GM12878 (cell line): ENCODE measurements around the gene SUCNR1. TPM values are rescaled to one million over a fixed set of nuclear protein-coding genes. Genes with fewer than 3 reads are reported as not detected.
A peak's percentile ranks its signal among the peaks of the same experiment; 100 is the strongest.

Source experiments
- ATAC-seq: fragments of 200-7000 bp; cut with Tn5 transposase; 3 replicates; pipeline ENCODE4 v1.9.1; 2020; ENCODE audit warnings: mild to moderate bottlenecking, moderate library complexity
- Bru-seq: library from RNA; stranded (reverse); fragments of 400-500 nt; gene quantifications from one replicate; lab custom pipeline; 2021; lab: Mats Ljungman, UMichigan
- BruChase-seq, 2 experiments: library from RNA; stranded (reverse); fragments of 400-500 nt; gene quantifications; one replicate each; lab custom pipeline; 2021; lab: Mats Ljungman, UMichigan
- BruUV-seq: library from RNA; stranded (reverse); fragments of 400-500 nt; replicated peaks from 2 replicates; lab custom pipeline; 2021; lab: Mats Ljungman, UMichigan
- CTCF ChIA-PET: fragments of 300-600 bp; sonication (Branson Sonifier 250); formaldehyde crosslinking; extraction: SDS; loops from one replicate; lab custom pipeline; 2021; ENCODE audit warnings: inconsistent platforms; lab: Yijun Ruan, JAX
- POLR2A ChIA-PET: fragments of 350-600 bp; formaldehyde crosslinking; extraction: SDS; loops from one replicate; lab custom pipeline; 2021; ENCODE audit warnings: inconsistent platforms; lab: Charles Lee
- RAD21 ChIA-PET: fragments of 300-600 bp; sonication (Branson Sonifier 250); formaldehyde crosslinking; loops from one replicate; lab custom pipeline; 2023; ENCODE audit warnings: antibody characterized with exemption; ENCODE audit not compliant: unreplicated experiment; lab: Charles Lee
- SMC1A ChIA-PET: fragments of 300-600 bp; sonication (Branson Sonifier 250); formaldehyde crosslinking; loops from one replicate; lab custom pipeline; 2023; ENCODE audit not compliant: unreplicated experiment, uncharacterized antibody; lab: Charles Lee
- DNase-seq: peaks from one replicate; pipeline ENCODE4 v3.0.0-alpha.2; 2011; ENCODE audit warnings: low read depth, low spot score
- FAIRE-seq: peaks from 3 replicates; lab custom pipeline; 2011; peaks lifted over from hg19 to GRCh38; lab: Jason Lieb, UNC
- H2AFZ ChIP-seq: 2 replicates; pipeline ENCODE4 v1.6.0; 2011; ENCODE audit warnings: low read depth, low read length, control low read depth; ENCODE audit not compliant: control insufficient read depth
- H3K27ac ChIP-seq: 2 replicates; pipeline ENCODE4 v1.5.1; 2011; ENCODE audit warnings: control low read depth; ENCODE audit not compliant: control insufficient read depth, insufficient read depth
- H3K27me3 ChIP-seq, 2 experiments: replicated peaks in 1 of 2; 2 replicates each; pipeline versions ENCODE4 v1.6.0 to v1.6.1; 2011; ENCODE audit warnings: low read length in 1 of 2; ENCODE audit not compliant: control insufficient read depth in 2 of 2, insufficient read depth in 2 of 2
- H3K36me3 ChIP-seq, 2 experiments: 2 replicates each; pipeline ENCODE4 v1.5.1; 2011; ENCODE audit warnings: low read length in 1 of 2; ENCODE audit not compliant: control insufficient read depth in 2 of 2, insufficient read depth in 2 of 2
- H3K4me1 ChIP-seq: 2 replicates; pipeline ENCODE4 v1.6.1; 2011; ENCODE audit warnings: mild to moderate bottlenecking, low read length, moderate library complexity, mixed read lengths; ENCODE audit not compliant: control insufficient read depth, insufficient read depth
- H3K4me2 ChIP-seq: 2 replicates; pipeline ENCODE4 v1.6.0; 2011; ENCODE audit warnings: control low read depth; ENCODE audit not compliant: control insufficient read depth, insufficient read depth
- H3K4me3 ChIP-seq: fragments of 200-600 bp; sonication (generic); 2 replicates; pipeline ENCODE4 v1.5.1; 2016
- H3K79me2 ChIP-seq: 2 replicates; pipeline ENCODE4 v1.6.0; 2011; ENCODE audit warnings: low read length; ENCODE audit not compliant: control insufficient read depth, insufficient read depth
- H3K9ac ChIP-seq: 2 replicates; pipeline ENCODE4 v1.8.0; 2011; ENCODE audit warnings: low read length, control low read depth, mixed read lengths; ENCODE audit not compliant: control insufficient read depth, insufficient read depth
- H3K9me3 ChIP-seq: replicated peaks from 3 replicates; pipeline ENCODE4 v1.5.1; 2011; ENCODE audit warnings: mild to moderate bottlenecking, low read length; ENCODE audit not compliant: control insufficient read depth, insufficient read depth
- H4K20me1 ChIP-seq: 2 replicates; pipeline ENCODE4 v1.6.0; 2011; ENCODE audit not compliant: control insufficient read depth, insufficient read depth
- BRCA1 ChIP-seq: IDR thresholded peaks from 2 replicates; pipeline ENCODE4 v1.6.1; 2011; ENCODE audit warnings: low read depth, low read length, improper control_type of control experiment
- CEBPB ChIP-seq, 2 experiments: fragments of 150-350 bp in 1 of 2; IDR thresholded peaks; 2 replicates each; pipeline ENCODE4 v1.6.1; 2012 to 2014; ENCODE audit warnings: low read depth in 2 of 2, low read length in 2 of 2, borderline replicate concordance in 1 of 2, inconsistent platforms in 1 of 2
- KAT2A ChIP-seq: conservative IDR thresholded peaks from 2 replicates; pipeline ENCODE4 v1.6.1; 2011; ENCODE audit warnings: low read depth, low read length; ENCODE audit not compliant: control insufficient read depth
- LARP7 ChIP-seq: fragments of 450-650 bp; IDR thresholded peaks from 2 replicates; pipeline ENCODE4 v1.6.1; 2017; ENCODE audit warnings: mild to moderate bottlenecking
- RAD51 ChIP-seq: fragments of 450-650 bp; IDR thresholded peaks from 2 replicates; pipeline ENCODE4 v1.6.1; 2016; ENCODE audit warnings: moderate library complexity, mild to moderate bottlenecking, inconsistent platforms
- RELA ChIP-seq: fragments of 450-650 bp; IDR thresholded peaks from 2 replicates; pipeline ENCODE4 v1.8.0; 2014; ENCODE audit warnings: borderline replicate concordance; ENCODE audit not compliant: partially characterized antibody
- SIX5 ChIP-seq: IDR thresholded peaks from 2 replicates; pipeline ENCODE4 v1.6.1; 2011; ENCODE audit warnings: mild to moderate bottlenecking, low read depth, low read length, moderate library complexity; ENCODE audit not compliant: severe bottlenecking
- STAT1 ChIP-seq: fragments of 450-650 bp; conservative IDR thresholded peaks from 2 replicates; pipeline ENCODE4 v1.6.1; 2014; ENCODE audit warnings: antibody characterized with exemption, mild to moderate bottlenecking
- SUPT20H ChIP-seq: IDR thresholded peaks from 2 replicates; pipeline ENCODE4 v1.6.1; 2011; ENCODE audit warnings: low read depth, mild to moderate bottlenecking, low read length, moderate library complexity, borderline replicate concordance; ENCODE audit not compliant: control insufficient read depth
- ZNF207 ChIP-seq: fragments of 450-650 bp; IDR thresholded peaks from 2 replicates; pipeline ENCODE4 v1.6.1; 2014; ENCODE audit warnings: antibody characterized with exemption, mild to moderate bottlenecking, borderline replicate concordance
- in situ Hi-C: fragments of 300-500 bp; cut with MboI; formaldehyde crosslinking; loops from 9 replicates; pipeline ENCODE4 v1.14.3; 2018; ENCODE audit warnings: mixed read lengths
- intact Hi-C: fragments of 100-400 bp; cut with micrococcal nuclease; formaldehyde crosslinking; loops from one replicate; pipeline ENCODE4 v1.14.2; 2022; ENCODE audit not compliant: unreplicated experiment
- long read RNA-seq, 2 experiments: library from polyadenylated mRNA; unstranded; transcript quantifications; one replicate each; pipeline ENCODE4 v2.0.0, GENCODE V29; 2019 to 2020
- polyA minus RNA-seq, 3 experiments: library from RNA; depleted of rRNA, polyadenylated mRNA; stranded (reverse); fragments of >200 nt; gene quantifications; 2 replicates each; pipeline ENCODE4 v1.2.3, GENCODE V29; 2011
- polyA plus RNA-seq, 11 experiments: library from polyadenylated mRNA; depleted of rRNA in 4 of 11; unstranded in 6 of 11; stranded (reverse) in 5 of 11; fragments of >200 nt; fragmentation: Nextera tagmentation in 4 of 11; fragmentation: Illumina TruSeq in 1 of 11; extraction: Ambion mirVana in 4 of 11; extraction: Trizol in 1 of 11; gene quantifications; 1 replicate in 1 of 11; 2 replicates in 10 of 11; pipeline versions ENCODE4 v1.2.1 to v1.2.3, GENCODE V29; 2011 to 2016; ENCODE audit warnings: inconsistent platforms in 2 of 11, missing spikeins in 2 of 11, low read depth in 1 of 11
- total RNA-seq, 4 experiments: library from RNA; depleted of rRNA in 3 of 4; stranded (reverse); fragments of >200 nt in 3 of 4; fragmentation: Illumina TruSeq in 1 of 4; extraction: Trizol in 1 of 4; gene quantifications; 2 replicates each; pipeline versions ENCODE4 v1.2.1 to v1.2.3, GENCODE V29; 2013 to 2021
- TF ChIP-seq, protein P1 (sequence below): fragments of 450-650 bp; conservative IDR thresholded peaks from 2 replicates; pipeline ENCODE4 v1.6.1; 2017; ENCODE audit warnings: mild to moderate bottlenecking, moderate library complexity
- TF ChIP-seq, protein P2 (sequence below): IDR thresholded peaks from 2 replicates; pipeline ENCODE4 v1.6.1; 2011; ENCODE audit warnings: low read depth, low read length, improper control_type of control experiment, borderline replicate concordance
- TF ChIP-seq, protein P3 (sequence below): IDR thresholded peaks from 2 replicates; pipeline ENCODE4 v1.6.1; 2011; ENCODE audit warnings: borderline replicate concordance, low read depth, mild to moderate bottlenecking, moderate library complexity, mixed read lengths, low read length; ENCODE audit not compliant: insufficient read depth; ENCODE audit errors: extremely low read length
- TF ChIP-seq, protein P4 (sequence below): fragments of 450-650 bp; IDR thresholded peaks from 2 replicates; pipeline ENCODE4 v1.6.1; 2014; ENCODE audit warnings: mild to moderate bottlenecking

Gene SUCNR1, protein sequence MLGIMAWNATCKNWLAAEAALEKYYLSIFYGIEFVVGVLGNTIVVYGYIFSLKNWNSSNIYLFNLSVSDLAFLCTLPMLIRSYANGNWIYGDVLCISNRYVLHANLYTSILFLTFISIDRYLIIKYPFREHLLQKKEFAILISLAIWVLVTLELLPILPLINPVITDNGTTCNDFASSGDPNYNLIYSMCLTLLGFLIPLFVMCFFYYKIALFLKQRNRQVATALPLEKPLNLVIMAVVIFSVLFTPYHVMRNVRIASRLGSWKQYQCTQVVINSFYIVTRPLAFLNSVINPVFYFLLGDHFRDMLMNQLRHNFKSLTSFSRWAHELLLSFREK
- total RNA-seq (2013; cell fraction: nucleolus; rRNA removed): not detected in 2 replicates
- total RNA-seq (2014; rRNA removed) (0.06 and 0.16 TPM in 2 replicates), total RNA-seq (2014; rRNA removed; fragmentation: Illumina TruSeq; extraction: Trizol) (0.09 TPM in 2 replicates), total RNA-seq (2021) (0.08 TPM in 1 of 2 replicates, not detected in the other), polyA plus RNA-seq (2011; rRNA removed) (0.07 and 0.11 TPM in 2 replicates), polyA plus RNA-seq (2014; fragmentation: Illumina TruSeq; extraction: Trizol) (0.05 and 0.12 TPM in 2 replicates), polyA plus RNA-seq (2014; fragmentation: Nextera tagmentation; extraction: Ambion mirVana) (under 1 TPM in 1 of 2 experiments, not detected in 1; 0.05 TPM), polyA plus RNA-seq (2014; rRNA removed) (0.03 and 0.09 TPM in 2 replicates), polyA plus RNA-seq (2016; fragmentation: Nextera tagmentation; extraction: Ambion mirVana) (not detected), polyA minus RNA-seq (2011; rRNA and poly(A)+ RNA removed) (not detected in 2 replicates), Bru-seq, nascent RNA (percentile 27 among the genes with signal in this experiment), BruChase-seq, experiment 1, labeled RNA remaining after a 6-hour chase (percentile 12 among the genes with signal in this experiment), BruChase-seq, experiment 2, labeled RNA remaining after a 2-hour chase (percentile 22 among the genes with signal in this experiment)
- polyA plus RNA-seq (2011; ENCODE audit: low read depth): not detected
- polyA plus RNA-seq (2011; cell fraction: cytosol; rRNA removed): 0.02 and 0.03 TPM in 2 replicates
- polyA plus RNA-seq (2011; cell fraction: nucleus; rRNA removed): 0.06 TPM in 1 of 2 replicates, not detected in the other
- not detected in 2 replicates for polyA plus RNA-seq (2012)
- not detected in 2 replicates for polyA minus RNA-seq (2011; cell fraction: cytosol; rRNA and poly(A)+ RNA removed)
- 0.12 TPM in 1 of 2 replicates, not detected in the other for polyA minus RNA-seq (2011; cell fraction: nucleus; rRNA and poly(A)+ RNA removed)
- long read RNA-seq, experiment 1: 0 reads
- long read RNA-seq, experiment 2: 0 reads

DNA sequence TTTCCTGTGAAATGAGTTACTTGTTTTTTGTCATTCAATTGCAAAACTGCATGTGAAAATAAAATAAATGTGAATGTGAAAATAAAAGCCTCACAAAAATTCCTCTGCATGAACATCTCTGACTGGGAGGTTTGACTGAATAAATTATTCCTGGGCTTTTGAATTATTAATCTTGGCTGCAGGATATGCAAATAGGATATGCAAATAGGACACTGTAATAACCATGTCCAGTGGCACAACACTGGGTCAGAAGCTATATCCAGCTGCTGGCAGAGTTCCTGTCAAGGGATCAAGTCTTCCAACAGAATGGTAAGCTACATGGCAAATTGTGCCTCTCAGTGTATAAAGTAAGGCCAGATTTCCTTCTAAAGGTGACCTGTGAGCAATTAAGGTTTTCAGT lies at the start of gene SUCNR1:
Gene SUCNR1, plus strand, starts transcription at position 246 of the 400 bp plus-strand sequence. CDS start 6,250 bp downstream, outside the sequence.
- ChIA-PET RAD21 (no interaction called here), SMC1A (interaction anchor here (0.7 to 1.4 kb wide), 2 partner anchors 34 to 36 kb away, joined by 3 to 4 read pairs; no protein-coding TSS in a partner anchor), CTCF (interaction anchor here (1.2 kb wide), 1 partner anchor 13 kb away, joined by 5 read pairs; no protein-coding TSS in a partner anchor), POLR2A (no interaction called here)
- Histone ChIP-seq H3K27me3 (no peaks in the 10 kb centered on the region), H3K36me3 (no peaks in the 10 kb centered on the region), H3K4me1 (peaks cover 10% of the 10 kb centered on the region), H3K4me2 (no peak within 1 kb of the TSS), H2AFZ (peak within 1 kb of the TSS; percentile 21; the same call in 1 of the 2 replicates), H3K4me3 (no peak within 1 kb of the TSS), H3K27ac (no peak within 1 kb of the TSS), H3K9me3 (no peaks in the 10 kb centered on the region; the same call in 2 of the 3 replicates), H3K79me2 (no peaks in the 10 kb centered on the region), H4K20me1 (no peaks in the 10 kb centered on the region), H3K9ac (no peak within 1 kb of the TSS)
- TF ChIP-seq RELA (no peak), SUPT20H (no peak), STAT1 (no peak), CEBPB (IDR thresholded peaks at IDR 0.05; ENCODE audit: borderline replicate concordance in 1 of 2, low read depth in 2 of 2, low read length in 2 of 2) (no peak), KAT2A (no peak), SIX5 (no peak), LARP7 (no peak), ZNF207 (no peak), BRCA1 (no peak), RAD51 (no peak)
- TF ChIP-seq, protein P1, sequence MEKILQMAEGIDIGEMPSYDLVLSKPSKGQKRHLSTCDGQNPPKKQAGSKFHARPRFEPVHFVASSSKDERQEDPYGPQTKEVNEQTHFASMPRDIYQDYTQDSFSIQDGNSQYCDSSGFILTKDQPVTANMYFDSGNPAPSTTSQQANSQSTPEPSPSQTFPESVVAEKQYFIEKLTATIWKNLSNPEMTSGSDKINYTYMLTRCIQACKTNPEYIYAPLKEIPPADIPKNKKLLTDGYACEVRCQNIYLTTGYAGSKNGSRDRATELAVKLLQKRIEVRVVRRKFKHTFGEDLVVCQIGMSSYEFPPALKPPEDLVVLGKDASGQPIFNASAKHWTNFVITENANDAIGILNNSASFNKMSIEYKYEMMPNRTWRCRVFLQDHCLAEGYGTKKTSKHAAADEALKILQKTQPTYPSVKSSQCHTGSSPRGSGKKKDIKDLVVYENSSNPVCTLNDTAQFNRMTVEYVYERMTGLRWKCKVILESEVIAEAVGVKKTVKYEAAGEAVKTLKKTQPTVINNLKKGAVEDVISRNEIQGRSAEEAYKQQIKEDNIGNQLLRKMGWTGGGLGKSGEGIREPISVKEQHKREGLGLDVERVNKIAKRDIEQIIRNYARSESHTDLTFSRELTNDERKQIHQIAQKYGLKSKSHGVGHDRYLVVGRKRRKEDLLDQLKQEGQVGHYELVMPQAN: no peak
- TF ChIP-seq, protein P2, sequence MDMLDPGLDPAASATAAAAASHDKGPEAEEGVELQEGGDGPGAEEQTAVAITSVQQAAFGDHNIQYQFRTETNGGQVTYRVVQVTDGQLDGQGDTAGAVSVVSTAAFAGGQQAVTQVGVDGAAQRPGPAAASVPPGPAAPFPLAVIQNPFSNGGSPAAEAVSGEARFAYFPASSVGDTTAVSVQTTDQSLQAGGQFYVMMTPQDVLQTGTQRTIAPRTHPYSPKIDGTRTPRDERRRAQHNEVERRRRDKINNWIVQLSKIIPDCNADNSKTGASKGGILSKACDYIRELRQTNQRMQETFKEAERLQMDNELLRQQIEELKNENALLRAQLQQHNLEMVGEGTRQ: no peak
- TF ChIP-seq, protein P3, sequence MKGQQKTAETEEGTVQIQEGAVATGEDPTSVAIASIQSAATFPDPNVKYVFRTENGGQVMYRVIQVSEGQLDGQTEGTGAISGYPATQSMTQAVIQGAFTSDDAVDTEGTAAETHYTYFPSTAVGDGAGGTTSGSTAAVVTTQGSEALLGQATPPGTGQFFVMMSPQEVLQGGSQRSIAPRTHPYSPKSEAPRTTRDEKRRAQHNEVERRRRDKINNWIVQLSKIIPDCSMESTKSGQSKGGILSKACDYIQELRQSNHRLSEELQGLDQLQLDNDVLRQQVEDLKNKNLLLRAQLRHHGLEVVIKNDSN: no peak
- TF ChIP-seq, protein P4, sequence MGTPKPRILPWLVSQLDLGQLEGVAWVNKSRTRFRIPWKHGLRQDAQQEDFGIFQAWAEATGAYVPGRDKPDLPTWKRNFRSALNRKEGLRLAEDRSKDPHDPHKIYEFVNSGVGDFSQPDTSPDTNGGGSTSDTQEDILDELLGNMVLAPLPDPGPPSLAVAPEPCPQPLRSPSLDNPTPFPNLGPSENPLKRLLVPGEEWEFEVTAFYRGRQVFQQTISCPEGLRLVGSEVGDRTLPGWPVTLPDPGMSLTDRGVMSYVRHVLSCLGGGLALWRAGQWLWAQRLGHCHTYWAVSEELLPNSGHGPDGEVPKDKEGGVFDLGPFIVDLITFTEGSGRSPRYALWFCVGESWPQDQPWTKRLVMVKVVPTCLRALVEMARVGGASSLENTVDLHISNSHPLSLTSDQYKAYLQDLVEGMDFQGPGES: no peak
- no peak for DNase-seq
- no TSS peak for BruUV-seq
- intact Hi-C loops (no loop called here), in situ Hi-C loops (no loop called here)
- no peak for ATAC-seq
- no peak for FAIRE-seq
